HG03439 (cell line): ENCODE data around the gene TRPM1.

Experiments used
- ATAC-seq: cut with Tn5 transposase; IDR thresholded peaks from one replicate; pipeline ENCODE4 v1.9.1; 2021; ENCODE audit warnings: mild to moderate bottlenecking, moderate library complexity; ENCODE audit not compliant: unreplicated experiment

TRPM1 gene

DNA sequence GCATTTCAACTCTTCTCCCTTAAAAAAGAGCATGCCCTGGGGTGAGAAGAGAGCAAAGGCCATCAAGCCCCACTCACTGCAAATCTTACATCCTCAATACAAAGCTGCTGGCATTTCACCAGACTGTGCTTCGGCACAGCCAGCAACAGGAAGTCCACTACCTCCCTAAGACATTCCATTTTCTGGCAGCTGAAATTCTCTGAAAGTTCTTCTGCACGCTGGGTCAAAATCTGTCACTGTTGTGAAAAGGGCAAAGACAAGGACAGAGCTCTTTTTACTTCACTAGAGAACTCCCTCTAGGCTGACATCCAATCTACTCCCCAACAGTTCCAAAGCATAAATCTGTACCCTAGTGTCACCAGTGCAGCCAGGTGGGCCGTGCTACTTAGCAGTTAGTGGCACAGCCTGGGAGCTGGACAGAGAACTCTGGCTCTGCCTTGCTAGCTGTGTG is 116.4 kb downstream of the TRPM1 start:
- ATAC-seq = no peak

DNA sequence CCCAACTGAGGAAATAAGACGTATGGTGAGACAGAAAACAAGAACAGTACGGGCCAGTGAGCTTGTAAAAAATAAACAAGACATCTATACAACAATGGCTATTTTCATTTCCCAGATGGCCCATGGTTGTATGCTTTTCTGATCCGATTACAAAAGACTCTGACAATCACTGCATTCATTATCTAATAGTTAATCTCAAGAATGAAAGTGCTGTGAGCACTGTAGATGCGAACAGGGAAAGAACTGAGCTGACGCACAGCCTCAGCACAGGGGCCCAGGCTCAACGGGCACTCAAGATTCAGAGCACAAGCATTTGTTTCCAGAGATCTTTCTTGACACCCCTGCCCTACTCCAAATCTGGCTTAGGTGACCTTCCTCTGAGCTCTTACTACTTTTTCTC is 117.0 kb downstream of the TRPM1 start:
- no peak for ATAC-seq

DNA sequence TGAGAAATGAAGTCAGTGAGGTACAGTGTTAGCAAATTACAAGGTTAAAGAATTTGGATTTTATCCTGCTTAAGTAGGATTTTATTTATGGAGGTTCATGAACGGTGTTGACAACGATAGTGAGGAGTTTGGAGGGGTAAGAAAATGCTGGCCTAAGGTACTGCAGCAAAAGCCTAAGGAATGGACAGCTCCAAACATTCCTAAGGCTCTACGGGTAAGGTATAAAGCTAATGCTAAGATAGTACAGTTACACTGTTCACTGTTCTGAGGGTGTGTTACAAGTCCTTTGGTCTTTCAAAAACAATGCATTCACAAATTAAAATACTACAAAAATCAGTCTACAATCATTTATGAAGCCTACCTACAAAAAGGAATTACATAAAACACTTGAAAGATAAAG is 117.4 kb downstream of the TRPM1 start:
- no peak for ATAC-seq

DNA sequence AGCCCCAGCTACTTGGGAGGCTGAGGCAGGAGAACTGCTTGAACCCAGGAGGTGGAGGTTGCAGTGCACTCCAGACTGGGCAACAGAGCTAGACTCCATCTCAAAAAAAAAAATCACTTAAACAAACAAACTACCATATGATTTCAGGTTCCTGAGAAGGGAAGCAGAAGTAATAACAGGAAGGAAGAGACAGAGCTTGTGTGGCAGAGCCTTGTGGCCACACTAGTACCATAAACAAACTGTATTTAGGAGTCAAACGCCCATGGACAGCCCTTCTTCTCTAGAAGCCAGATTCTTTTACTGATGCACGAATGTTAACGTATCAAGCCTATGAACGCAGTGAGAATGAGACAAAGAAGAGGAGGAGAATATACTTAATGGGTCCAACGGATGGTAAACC is 122.1 kb downstream of the TRPM1 start:
- no peak for ATAC-seq

DNA sequence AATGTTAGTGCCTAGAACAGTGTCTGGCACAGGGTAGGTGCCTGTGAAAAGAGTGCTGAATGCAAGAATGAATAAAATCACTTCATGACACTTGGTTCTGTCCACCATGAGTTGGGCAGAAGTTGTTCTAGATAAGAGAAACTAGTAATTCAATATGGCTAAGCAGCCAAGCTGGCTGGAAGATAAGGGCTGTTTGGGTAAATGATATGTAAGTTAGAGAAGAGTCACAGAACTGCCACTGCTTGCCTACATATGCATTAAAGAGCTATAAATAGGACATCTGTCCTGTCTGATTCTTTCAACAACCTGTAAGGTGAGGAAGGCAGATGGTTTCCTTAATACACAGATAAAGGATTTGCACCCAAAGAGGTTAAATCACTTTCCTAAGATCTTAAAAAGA is 123.2 kb downstream of the TRPM1 start:
- no peak for ATAC-seq

DNA sequence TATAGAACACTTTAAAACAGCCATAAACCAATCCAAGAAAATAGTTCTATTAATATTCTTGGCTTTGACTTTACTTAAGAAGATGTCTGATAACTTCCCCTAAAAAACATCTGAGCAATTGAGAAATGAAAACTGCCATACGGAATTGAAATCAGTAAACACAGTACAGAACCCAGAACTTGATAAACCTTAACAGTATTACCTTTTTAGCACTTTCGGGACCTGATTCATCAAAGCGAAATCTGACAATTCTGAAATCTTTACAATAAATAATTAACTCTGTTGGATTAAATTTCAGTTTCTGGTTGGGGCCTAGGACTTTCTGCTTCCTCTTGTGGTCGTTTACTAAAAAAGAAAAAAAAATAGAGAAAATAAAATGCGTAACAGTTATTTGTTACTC is 127.4 kb downstream of the TRPM1 start:
- no peak for ATAC-seq

DNA sequence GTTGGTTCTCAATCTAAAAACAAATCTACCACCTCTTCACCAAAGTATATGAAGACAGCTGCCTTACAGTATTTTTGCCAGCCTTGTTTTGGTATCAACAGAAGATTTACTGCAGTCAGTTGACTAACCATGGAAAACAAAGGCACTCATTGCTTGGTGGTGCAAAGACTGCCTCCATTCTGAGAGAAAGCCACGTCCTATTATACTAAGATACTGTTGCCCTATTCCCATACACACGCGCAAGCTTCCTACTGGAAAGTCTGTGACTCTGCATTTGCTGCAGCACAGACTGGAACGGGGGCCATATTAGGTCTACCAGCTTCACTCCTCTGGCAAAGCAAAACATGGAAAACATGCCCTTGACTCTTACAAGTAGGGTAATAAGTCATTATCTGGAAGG is 128.1 kb downstream of the TRPM1 start:
- no peak for ATAC-seq

DNA sequence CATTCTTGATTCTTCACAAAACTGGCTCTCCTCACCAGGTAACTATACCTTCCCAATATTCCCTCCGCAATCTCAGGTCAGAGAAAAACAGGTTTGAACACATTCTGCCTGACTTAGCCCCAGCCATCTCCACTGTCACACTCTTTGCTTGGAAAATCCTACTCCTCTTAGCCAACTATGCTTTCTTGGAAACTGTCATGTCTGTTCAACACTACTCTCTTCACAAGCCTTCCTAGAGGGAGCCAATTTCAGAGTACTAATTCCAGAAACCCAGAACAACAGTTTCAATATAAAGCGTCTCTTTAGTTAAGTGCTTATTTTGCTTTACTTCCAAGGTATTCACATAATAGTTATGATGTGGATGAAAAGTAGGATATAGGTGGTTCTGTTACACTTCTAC is 131.8 kb downstream of the TRPM1 start:
- no peak for ATAC-seq

DNA sequence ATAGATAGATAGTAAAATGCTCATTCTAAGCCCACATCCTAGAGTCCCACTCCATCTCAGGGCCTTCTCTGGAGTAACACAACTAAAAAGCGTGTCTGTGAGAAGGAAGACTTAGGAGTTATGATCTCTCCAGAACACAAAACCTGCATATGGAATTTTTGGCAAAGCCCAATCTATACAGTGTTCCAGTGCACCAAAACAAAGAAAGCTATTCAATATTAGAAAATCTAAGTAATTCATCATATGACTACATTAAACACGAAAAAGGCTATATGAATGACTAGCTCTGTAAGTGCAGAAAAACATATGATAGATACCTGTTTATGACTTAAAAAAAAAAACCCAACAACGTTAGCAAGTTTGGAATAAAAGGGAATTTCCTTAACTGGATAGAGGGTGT is 137.8 kb downstream of the TRPM1 start:
- ATAC-seq = no peak

DNA sequence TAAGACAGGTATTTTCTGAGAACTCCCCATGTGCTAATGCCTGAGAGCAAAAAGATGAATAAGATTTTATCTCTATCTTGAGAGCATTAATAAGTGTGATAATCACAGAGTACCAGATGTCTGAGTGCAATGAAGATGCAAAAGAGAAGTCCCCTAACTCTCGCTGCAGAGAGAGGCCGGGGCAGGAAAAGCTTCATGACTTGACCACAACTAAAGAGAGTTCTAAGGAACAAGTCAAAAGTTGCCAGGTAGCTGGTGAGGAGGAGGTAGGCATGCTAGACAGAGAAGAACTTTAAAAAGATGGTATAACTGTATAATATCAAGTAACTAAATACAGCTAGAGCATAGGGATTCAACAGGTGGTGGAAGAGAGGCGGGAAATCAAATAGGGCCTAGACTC is 138.9 kb downstream of the TRPM1 start:
- ATAC-seq = no peak

DNA sequence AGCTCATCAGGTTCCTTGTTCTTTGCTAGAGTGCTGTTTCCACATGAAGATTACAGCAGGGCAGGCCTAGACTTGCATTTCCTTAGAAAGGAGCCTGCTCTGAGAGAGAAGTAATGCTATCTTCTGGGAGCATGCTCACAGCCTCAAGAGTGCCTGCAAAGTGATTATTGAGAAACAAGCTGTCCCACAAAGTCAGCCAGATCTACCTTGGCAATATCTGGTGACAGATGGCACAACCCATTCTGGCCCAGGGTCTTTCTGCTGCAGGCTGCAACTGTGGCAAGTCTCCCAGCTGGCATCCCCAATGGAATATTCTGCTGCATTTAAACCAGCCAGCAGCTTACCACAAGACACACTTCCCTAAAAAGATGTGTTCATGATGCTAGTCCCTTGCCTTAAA is 139.4 kb downstream of the TRPM1 start:
- ATAC-seq = no peak

DNA sequence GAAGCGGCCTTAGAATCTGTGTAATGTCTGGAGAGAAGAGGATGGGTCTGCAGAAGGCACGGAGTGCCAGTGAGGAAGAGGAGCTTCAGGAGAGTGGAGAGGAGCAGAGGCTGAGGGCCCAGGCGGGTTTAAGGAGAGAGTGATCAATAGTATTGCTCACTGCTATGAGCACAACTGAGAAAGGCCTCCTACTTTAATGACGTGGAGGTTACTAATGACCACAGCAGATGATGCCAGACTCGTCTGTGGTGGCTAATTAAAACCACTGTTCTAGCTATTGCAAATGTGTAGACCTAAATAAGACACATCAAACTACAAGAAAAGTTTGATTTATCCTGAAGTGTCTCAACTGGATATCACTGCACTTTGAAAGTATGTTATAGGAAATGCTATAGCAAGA is 143.3 kb downstream of the TRPM1 start:
- ATAC-seq = no peak

DNA sequence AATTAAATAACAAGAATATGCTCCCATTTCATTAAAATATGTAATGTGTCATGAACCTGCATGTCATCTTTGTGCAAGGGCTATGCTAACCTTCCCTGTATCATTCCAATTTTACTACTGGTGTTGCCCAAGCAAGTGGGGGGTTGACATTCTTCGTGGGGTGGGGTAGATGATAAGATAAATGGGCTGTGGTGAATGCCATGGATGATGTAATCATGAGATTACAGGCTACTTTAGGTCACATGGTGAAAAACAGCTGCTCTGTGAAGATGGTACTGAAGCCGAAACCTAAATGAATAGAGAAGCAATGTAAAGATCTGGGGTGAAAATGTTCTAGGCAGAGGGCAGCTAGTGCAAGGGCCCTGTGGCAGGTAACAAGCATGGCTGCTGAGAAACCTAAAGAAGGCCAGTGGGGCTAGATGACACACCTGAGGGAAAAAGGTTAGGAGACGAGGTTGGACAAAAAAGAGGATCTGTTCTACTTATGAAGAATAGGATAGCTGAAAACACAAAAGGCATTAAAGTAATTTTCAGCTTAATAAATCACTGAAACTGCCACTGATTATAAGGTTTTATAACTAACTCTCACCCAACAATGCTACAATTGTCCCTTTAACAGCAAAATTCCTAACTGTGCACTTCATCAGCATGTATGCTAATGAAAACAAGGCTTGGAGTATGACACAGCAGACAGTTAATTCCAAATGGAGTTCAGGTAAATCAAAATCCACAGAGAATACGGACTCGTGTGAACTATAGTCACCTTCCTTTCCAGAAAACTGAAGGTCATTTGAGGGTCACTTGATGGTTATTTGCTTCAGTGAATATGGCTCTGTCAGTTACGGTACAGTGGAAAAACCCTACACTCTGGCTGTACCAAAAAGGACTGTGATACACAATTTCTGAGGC is 145.1 kb downstream of the TRPM1 start:
- no peak for ATAC-seq

DNA sequence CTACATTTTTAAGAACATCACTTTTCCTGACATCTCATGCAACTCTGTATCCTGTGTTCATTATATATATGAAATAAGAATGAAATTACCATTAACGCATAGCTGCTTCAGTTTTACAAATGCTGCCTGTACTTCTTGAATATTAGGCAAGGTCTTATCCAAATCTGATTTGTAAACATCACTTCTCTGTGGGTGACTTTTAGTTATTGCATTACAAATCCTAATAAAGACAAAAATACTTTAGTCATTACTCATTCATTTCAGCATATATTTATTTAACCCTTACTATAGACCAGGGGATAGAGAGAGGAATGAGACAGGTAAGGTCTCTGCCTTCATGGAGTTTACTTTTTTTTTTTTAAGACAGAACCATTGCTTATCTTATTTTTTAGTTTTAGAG is 146.9 kb downstream of the TRPM1 start:
- ATAC-seq = no peak

DNA sequence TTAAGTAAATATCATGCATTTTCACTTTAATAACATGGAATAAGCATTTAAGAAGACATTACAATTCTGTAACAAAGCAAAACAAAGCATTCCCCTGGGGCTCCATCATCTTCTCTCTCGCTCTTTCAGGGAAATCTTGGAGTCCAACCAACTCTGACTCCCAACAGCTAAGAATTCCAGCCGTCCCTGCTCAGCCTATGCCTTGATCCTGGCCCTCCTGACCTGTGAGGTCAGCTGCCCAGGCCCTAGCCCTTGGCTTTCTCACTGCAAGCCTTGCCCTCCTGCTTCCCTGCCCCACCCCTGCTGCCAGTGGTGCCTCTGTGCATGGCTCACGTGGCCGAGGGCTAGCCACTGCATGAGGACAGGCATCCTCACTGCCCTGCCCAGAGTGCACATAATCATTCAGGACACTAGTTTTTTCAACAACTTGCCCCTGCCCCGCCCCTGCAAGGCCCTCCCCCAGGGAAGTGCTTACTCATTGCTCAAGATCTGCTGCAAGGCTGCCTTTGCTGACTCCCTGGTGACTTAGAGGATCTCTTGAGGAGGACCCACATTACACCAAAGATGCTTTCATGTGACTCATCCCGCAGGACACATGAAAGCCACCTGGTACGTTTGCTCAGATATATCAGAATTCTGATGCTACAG is 147.7 kb downstream of the TRPM1 start:
- ATAC-seq = no peak

DNA sequence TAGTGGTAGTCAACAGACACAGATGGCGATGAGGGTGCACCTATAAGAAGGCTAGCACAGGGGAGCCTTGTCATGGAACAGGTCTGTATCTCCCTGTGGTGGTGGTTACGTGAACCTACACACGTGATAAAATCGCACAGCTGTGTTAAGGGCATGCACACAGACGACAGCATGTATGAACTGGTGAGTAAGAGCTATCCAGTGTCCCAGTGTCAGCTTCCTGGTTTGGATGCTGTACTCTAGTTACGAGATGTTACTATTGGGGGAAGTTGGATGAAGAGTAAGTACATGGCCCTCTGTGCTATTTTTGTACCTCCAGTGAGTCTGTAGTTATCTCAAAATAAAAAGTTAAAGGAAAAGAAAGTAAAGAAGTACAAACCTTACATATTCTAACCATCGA is 148.3 kb downstream of the TRPM1 start:
- no peak for ATAC-seq
